ENCODE measurements around the gene LAMA5.

DNA sequence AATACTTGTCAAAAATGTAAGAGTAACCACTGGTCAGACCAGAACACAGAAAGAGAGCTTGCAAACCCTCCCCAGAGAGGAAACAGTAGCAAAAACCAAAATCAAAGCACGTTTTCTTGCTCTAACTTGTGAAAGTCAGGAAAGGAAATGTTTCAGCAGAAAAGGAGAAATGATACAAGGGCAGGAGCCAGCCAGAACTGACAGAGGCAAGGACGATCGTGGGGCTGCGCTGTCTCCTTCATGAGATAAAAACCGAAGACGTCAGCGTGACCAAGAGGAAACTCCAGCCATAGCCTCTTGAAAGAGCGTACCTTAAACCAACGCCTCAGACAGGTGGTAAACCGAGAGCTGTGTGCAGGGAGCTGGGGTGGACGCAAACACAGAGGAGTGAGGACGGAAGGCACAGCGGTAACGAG is 27.5 kb downstream of the LAMA5 start:
- TF ChIP-seq, protein P1, sequence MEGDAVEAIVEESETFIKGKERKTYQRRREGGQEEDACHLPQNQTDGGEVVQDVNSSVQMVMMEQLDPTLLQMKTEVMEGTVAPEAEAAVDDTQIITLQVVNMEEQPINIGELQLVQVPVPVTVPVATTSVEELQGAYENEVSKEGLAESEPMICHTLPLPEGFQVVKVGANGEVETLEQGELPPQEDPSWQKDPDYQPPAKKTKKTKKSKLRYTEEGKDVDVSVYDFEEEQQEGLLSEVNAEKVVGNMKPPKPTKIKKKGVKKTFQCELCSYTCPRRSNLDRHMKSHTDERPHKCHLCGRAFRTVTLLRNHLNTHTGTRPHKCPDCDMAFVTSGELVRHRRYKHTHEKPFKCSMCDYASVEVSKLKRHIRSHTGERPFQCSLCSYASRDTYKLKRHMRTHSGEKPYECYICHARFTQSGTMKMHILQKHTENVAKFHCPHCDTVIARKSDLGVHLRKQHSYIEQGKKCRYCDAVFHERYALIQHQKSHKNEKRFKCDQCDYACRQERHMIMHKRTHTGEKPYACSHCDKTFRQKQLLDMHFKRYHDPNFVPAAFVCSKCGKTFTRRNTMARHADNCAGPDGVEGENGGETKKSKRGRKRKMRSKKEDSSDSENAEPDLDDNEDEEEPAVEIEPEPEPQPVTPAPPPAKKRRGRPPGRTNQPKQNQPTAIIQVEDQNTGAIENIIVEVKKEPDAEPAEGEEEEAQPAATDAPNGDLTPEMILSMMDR (IDR thresholded peaks at IDR 0.05): no peak
- no peak for TF ChIP-seq EP300 (IDR thresholded peaks at IDR 0.05)
